Measurements from ENCODE around the gene MUC5B.
A peak's percentile ranks its signal among the peaks of the same experiment; 100 is the strongest.

MUC5B gene

DNA sequence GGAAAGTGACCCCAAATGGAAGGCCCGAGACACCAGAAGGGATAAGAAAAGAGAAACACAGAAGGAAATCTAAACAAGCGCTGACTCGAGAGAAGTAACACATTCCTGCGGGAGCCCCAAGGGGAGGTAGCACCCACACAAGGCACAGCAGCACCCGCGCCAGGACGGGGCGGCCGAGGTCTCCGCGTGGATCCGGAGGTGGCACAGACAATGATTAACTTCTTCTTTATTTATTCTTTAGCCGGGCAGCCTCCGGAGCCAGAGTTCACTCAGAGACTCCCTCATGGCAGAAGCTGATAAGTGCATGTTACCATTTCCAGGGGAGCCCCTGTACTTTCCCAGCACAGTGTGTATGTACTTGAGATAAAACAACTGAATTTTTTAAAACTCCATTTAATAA lies 81.5 kb downstream of the MUC5B start:
- DNase-seq (ENCODE audit: low read depth): no peak
- H3K4me3 ChIP-seq (replicated peaks; ENCODE audit: low read depth, low read length): no peak overlapping the region
- TF ChIP-seq, protein P1, sequence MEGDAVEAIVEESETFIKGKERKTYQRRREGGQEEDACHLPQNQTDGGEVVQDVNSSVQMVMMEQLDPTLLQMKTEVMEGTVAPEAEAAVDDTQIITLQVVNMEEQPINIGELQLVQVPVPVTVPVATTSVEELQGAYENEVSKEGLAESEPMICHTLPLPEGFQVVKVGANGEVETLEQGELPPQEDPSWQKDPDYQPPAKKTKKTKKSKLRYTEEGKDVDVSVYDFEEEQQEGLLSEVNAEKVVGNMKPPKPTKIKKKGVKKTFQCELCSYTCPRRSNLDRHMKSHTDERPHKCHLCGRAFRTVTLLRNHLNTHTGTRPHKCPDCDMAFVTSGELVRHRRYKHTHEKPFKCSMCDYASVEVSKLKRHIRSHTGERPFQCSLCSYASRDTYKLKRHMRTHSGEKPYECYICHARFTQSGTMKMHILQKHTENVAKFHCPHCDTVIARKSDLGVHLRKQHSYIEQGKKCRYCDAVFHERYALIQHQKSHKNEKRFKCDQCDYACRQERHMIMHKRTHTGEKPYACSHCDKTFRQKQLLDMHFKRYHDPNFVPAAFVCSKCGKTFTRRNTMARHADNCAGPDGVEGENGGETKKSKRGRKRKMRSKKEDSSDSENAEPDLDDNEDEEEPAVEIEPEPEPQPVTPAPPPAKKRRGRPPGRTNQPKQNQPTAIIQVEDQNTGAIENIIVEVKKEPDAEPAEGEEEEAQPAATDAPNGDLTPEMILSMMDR (IDR thresholded peaks at IDR 0.05; ENCODE audit: low read length, missing control alignments): no peak

DNA sequence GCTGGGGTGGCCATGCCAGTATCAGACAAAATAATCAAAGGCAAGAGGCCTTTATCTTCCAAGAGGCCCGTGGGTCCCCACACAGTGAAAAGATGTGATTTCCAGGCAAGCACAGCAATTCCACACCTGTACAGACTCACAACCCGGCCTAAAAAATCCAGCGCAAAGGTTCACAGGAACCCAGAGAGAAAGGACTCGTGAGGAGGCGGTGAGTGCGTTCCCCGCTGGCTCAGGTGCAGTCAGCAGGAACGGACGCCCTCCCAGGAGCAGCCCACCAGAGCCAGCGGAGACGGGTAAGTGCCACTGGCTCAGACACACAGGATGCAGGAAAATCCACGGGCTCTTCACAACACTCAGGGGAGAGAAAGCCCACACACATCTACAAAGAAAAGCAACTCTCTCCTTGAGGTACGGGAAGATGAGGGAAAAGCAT lies 82.2 kb downstream of the MUC5B start:
- no peak overlapping the region for H3K4me3 ChIP-seq (replicated peaks; ENCODE audit: low read depth, low read length)
- no peak for DNase-seq (ENCODE audit: low read depth)
- TF ChIP-seq, protein P1 (IDR thresholded peaks at IDR 0.05; ENCODE audit: low read length, missing control alignments): no peak

DNA sequence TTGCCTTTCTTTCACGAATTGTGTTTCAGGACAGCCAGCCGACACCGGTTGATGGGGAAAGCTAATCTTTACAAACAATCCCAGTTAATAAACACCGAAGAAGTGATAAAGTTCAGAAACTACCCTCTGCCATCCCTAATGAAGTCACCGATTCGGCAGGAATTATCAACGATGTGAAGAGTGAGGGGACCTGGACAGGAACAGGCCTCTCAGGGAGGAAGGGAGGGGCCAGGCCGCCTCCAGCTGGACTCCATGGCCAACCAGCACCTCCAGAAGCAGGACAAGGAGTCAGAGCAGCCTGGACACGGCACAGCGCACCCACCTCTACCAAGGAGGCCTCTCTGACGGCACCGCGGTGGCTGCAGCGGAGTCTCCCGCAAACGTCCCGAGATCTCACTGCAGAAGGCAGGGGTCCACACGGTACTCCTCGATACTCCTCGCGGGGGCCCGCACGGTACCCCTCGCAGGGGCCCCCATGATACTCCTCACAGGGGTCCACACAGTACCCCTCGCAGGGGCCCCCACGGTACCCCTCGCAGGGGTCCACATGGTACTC lies 82.7 kb downstream of the MUC5B start:
- H3K4me3 ChIP-seq (replicated peaks; ENCODE audit: low read depth, low read length): no peak overlapping the region
- DNase-seq (ENCODE audit: low read depth): no peak
- TF ChIP-seq, protein P1 (IDR thresholded peaks at IDR 0.05; ENCODE audit: low read length, missing control alignments): no peak

DNA sequence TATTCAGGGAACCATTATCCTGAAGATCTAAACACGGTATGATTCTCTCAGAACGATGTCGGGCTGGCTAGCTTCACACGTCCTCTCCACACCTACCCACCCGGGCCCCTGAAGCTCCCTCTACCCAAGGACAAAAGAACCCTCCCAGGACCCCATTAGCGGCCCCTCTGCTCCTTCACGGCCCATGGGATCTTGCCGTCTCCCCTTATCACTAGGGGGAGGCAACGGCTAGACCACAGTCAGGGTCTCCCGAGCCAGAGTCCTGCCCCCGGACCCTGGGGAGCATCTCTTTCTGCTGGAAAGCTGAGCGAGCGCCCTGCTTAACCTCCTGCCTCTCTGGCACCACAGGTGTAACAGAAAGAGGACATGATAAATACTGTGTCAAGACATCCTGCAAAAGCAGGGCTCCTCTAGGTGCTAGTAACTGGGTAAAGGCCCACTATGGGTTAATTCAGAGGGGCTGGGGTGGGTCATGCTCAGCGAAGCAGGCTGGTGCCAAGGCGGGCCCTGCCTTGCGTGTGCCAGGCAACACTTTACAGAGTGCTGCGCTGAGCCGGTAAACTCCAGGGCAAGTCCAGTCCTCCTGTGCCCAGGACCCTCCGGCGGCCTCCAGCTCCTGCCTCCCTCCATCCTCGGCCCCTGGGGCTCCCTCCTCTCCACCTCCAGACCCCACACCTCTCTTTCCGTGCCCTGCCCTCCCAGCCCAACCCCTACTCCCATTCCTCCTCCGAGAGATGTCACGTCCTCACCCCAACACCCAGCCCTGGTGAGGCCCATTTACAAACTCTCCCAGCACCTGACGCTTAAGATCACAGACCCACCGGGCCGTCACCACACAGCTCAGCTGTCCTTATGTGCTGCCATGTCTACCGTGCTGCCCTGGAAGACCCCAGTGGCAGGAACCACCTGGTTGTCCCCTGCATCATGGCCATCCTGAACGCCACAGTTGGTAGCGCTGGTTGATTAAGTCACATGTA lies 83.6 kb downstream of the MUC5B start:
- H3K4me3 ChIP-seq (replicated peaks; ENCODE audit: low read depth, low read length): no peak overlapping the region
- no peak for DNase-seq (ENCODE audit: low read depth)
- TF ChIP-seq, protein P1 (IDR thresholded peaks at IDR 0.05; ENCODE audit: low read length, missing control alignments): no peak

DNA sequence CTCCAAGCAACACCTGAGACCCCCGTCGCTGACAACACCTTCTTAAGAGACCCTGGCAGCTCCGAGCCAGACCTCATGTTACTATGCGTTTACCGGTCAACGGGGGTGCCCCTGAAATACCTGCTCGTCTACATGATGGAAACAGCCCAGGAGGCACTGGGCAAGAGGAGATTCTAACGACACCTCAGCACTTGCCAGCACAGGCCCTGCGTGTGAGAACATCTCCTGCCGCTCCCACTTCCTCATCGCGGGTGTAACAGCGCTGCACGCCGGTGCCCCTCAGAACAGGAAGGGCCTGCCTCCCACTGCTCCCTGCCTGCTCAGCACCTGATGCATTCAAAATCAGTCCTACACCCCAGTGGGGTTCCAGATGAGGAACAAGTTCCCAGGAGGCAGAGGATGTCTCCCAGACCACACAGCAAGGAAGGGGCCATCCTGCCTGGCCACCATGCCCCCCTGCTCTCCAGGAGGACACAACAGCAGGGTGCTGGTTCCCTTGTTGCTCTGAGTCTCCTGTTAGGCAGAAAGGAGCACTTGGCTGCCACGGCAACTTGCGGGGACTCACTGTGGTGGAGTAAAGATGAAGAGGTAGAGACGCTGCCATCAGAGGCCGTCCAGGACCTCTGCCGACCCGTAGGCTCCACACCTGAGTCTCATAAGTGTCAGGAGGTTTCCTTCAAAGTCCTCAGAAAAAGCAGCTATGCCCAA lies 84.5 kb downstream of the MUC5B start:
- TF ChIP-seq, protein P1 (IDR thresholded peaks at IDR 0.05; ENCODE audit: low read length, missing control alignments): no peak
- no peak overlapping the region for H3K4me3 ChIP-seq (replicated peaks; ENCODE audit: low read depth, low read length)
- DNase-seq (ENCODE audit: low read depth): no peak

DNA sequence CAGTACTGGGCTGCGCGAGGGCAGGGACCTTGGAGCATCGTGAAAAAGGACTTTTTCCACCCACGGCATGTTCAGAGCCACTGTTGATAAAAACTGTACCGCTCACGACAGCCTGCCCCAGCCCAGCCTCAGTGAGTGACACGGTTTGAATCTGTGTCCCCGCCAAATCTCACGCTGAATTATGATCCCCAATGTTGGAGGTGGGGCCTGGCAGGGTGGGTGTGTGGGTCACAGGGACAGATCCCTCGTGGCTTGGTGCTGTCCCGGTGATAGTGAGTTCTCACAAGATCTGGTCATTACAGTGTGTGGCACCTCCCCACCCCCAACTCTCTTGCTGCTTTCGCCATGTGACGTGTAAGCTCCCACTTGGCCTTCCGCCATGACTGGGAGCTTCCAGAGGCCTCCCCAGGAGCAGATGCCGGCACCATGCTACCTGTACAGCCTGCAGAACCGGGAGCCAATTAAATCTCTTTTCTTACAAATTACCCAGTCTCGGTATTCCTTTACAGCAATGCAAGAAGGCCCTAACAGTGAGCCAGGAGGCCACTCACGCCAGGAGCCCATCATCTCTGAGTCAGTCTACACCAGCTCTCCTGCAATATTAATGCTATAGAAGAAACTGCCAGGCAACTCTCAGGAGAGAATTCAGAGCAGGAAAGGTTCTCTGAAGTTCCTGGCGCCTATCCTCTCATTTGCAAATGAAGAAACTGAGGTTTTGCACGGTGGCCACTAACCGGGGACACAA lies 85.3 kb downstream of the MUC5B start:
- TF ChIP-seq, protein P1 (IDR thresholded peaks at IDR 0.05; ENCODE audit: low read length, missing control alignments): no peak
- DNase-seq (ENCODE audit: low read depth): no peak
- H3K4me3 ChIP-seq (replicated peaks; ENCODE audit: low read depth, low read length): peak overlapping the region; percentile 72

Data from fibroblast of pulmonary artery (primary cell).